HG02852 (cell line): ENCODE results near the gene TEAD1.
A peak's percentile ranks its signal among the peaks of the same experiment; 100 is the strongest.

Source experiments
- ATAC-seq: cut with Tn5 transposase; IDR thresholded peaks from one replicate; pipeline ENCODE4 v1.9.1; 2021; ENCODE audit warnings: mild to moderate bottlenecking, moderate library complexity; ENCODE audit not compliant: unreplicated experiment

Gene TEAD1

GRCh38 chr11:12673924-12674570 lies at the start of gene TEAD1:
Gene TEAD1 (plus strand): TSS chr11:12674421.
- peak; percentile 75 for ATAC-seq

GRCh38 chr11:12624595-12624994 lies 49.6 kb upstream of the TEAD1 start:
- ATAC-seq: no peak

- no peak for ATAC-seq
These were observed 48.7 kb upstream of the TEAD1 start for GRCh38 chr11:12625438-12626071.

- ATAC-seq: no peak
These were observed 47.6 kb upstream of the TEAD1 start for GRCh38 chr11:12626616-12627015.

- ATAC-seq: no peak
These were observed 45.9 kb upstream of the TEAD1 start for GRCh38 chr11:12628314-12628713.

- ATAC-seq: no peak
These were observed 44.5 kb upstream of the TEAD1 start for GRCh38 chr11:12629601-12630313.

GRCh38 chr11:12631651-12632050 lies 42.6 kb upstream of the TEAD1 start:
- ATAC-seq: no peak

- ATAC-seq: no peak
These were observed 39.9 kb upstream of the TEAD1 start for GRCh38 chr11:12634329-12634728.

- no peak for ATAC-seq
These were observed 37.3 kb upstream of the TEAD1 start for GRCh38 chr11:12636871-12637410.

GRCh38 chr11:12639388-12639787 lies 34.8 kb upstream of the TEAD1 start:
- no peak for ATAC-seq

- no peak for ATAC-seq
These were observed 33.9 kb upstream of the TEAD1 start for GRCh38 chr11:12640355-12640754.

- no peak for ATAC-seq
These were observed 33.0 kb upstream of the TEAD1 start for GRCh38 chr11:12640926-12641849.

- ATAC-seq: no peak
These were observed 32.2 kb upstream of the TEAD1 start for GRCh38 chr11:12642040-12642439.

GRCh38 chr11:12642806-12643428 lies 31.3 kb upstream of the TEAD1 start:
- ATAC-seq: no peak

- ATAC-seq: no peak
These were observed 27.7 kb upstream of the TEAD1 start for GRCh38 chr11:12646478-12646877.

GRCh38 chr11:12653729-12654128 lies 20.5 kb upstream of the TEAD1 start:
- ATAC-seq: no peak

GRCh38 chr11:12655842-12656241 lies 18.4 kb upstream of the TEAD1 start:
- ATAC-seq: no peak

- ATAC-seq: no peak
These were observed 16.9 kb upstream of the TEAD1 start for GRCh38 chr11:12657336-12657735.

GRCh38 chr11:12657981-12658380 lies 16.2 kb upstream of the TEAD1 start:
- no peak for ATAC-seq

GRCh38 chr11:12662101-12662689 lies 12.0 kb upstream of the TEAD1 start:
- no peak for ATAC-seq
